Stimulated activated CD4-positive, alpha-beta T cell treated with anti-CD3 and anti-CD28 coated beads, Interleukin-12 subunit alpha, Interleukin-12 subunit beta, amount 100 ng/mL, for 48 hours (primary cell): ENCODE results near the gene OR2AG2.

Source experiments
- DNase-seq, 3 donors: peaks; one replicate each; pipeline ENCODE4 v3.0.0-alpha.2; 2020; ENCODE audit warnings: low read depth in 2 of 3, low spot score in 1 of 3

OR2AG2 gene

GRCh38 chr11:6742260-6742659 is 29.5 kb downstream of the OR2AG2 start:
- DNase-seq, result peak in 1 of 3 donors; percentile 15

GRCh38 chr11:6738590-6738989 is 33.2 kb downstream of the OR2AG2 start:
- DNase-seq, result no peak

GRCh38 chr11:6737872-6738466 is 33.8 kb downstream of the OR2AG2 start:
- DNase-seq, result peak; percentile 21 to 70 (median 51)

- DNase-seq, result no peak
These were observed 35.2 kb downstream of the OR2AG2 start for GRCh38 chr11:6736495-6737121.

- no peak for DNase-seq
These were observed 36.5 kb downstream of the OR2AG2 start for GRCh38 chr11:6735306-6735705.

GRCh38 chr11:6734616-6735015 is 37.2 kb downstream of the OR2AG2 start:
- no peak for DNase-seq

- DNase-seq, result no peak
These were observed 38.2 kb downstream of the OR2AG2 start for GRCh38 chr11:6733326-6734275.

GRCh38 chr11:6727971-6728760 is 43.6 kb downstream of the OR2AG2 start:
- DNase-seq, result no peak

- no peak for DNase-seq
These were observed 46.3 kb downstream of the OR2AG2 start for GRCh38 chr11:6725386-6725896.

GRCh38 chr11:6724013-6724412 is 47.8 kb downstream of the OR2AG2 start:
- DNase-seq, result no peak

GRCh38 chr11:6721343-6721742 is 50.4 kb downstream of the OR2AG2 start:
- no peak for DNase-seq

GRCh38 chr11:6719576-6719975 is 52.2 kb downstream of the OR2AG2 start:
- DNase-seq, result no peak

GRCh38 chr11:6717426-6717825 is 54.4 kb downstream of the OR2AG2 start:
- DNase-seq, result no peak
